Naive thymus-derived CD4-positive, alpha-beta T cell (primary cell): Measurements from ENCODE around the gene ZIC2. TPM values are rescaled to one million over a fixed set of nuclear protein-coding genes. Genes with fewer than 3 reads are reported as not detected.

Experiments used
- ATAC-seq: fragments of 150-1000 bp; cut with Tn5 transposase; 2 replicates; pipeline ENCODE4 v1.10.0; 2021; ENCODE audit warnings: mild to moderate bottlenecking, moderate library complexity
- CTCF ChIA-PET: fragments of 350-600 bp; sonication (Branson Sonifier 250); formaldehyde crosslinking; loops from one replicate; lab custom pipeline; 2021; ENCODE audit warnings: antibody characterized with exemption; lab: Charles Lee
- POLR2A ChIA-PET: fragments of 350-600 bp; sonication (Branson Sonifier 250); formaldehyde crosslinking; loops from one replicate; lab custom pipeline; 2021; ENCODE audit warnings: antibody characterized with exemption, inconsistent platforms; lab: Charles Lee
- DNase-seq, 9 donors: peaks; one replicate each; pipeline versions ENCODE4 v3.0.0 to v3.0.0-alpha.2; 2020 to 2022; ENCODE audit warnings: mixed read lengths in 1 of 9
- H3K27ac ChIP-seq: one replicate; pipeline ENCODE4 v1.7.0; 2013; ENCODE audit warnings: mild to moderate bottlenecking, low read depth, low read length, moderate library complexity
- H3K27me3 ChIP-seq, 2 donors: one replicate each; pipeline ENCODE4 v1.7.0; 2013; ENCODE audit warnings: low read length in 2 of 2, mild to moderate bottlenecking in 2 of 2, moderate library complexity in 2 of 2; ENCODE audit not compliant: control insufficient read depth in 2 of 2, insufficient read depth in 2 of 2
- H3K36me3 ChIP-seq, 3 experiments: 1 replicate in 2 of 3; 2 replicates in 1 of 3; pipeline ENCODE4 v1.7.0; 2013; ENCODE audit warnings: low read length in 3 of 3, mild to moderate bottlenecking in 3 of 3, moderate library complexity in 1 of 3; ENCODE audit not compliant: insufficient read depth in 3 of 3, control insufficient read depth in 2 of 3
- H3K4me1 ChIP-seq, 2 donors: one replicate each; pipeline ENCODE4 v1.7.0; 2013; ENCODE audit warnings: low read length in 2 of 2, mild to moderate bottlenecking in 2 of 2, moderate library complexity in 1 of 2; ENCODE audit not compliant: control insufficient read depth in 2 of 2, insufficient read depth in 2 of 2
- H3K4me3 ChIP-seq: 2 replicates; pipeline ENCODE4 v1.7.0; 2013; ENCODE audit warnings: mild to moderate bottlenecking, low read length
- H3K9me3 ChIP-seq, 3 experiments: 1 replicate in 2 of 3; 2 replicates in 1 of 3; pipeline ENCODE4 v1.7.0; 2013; ENCODE audit warnings: low read length in 3 of 3; ENCODE audit not compliant: control insufficient read depth in 2 of 3
- H3K27ac Mint-ChIP-seq, 9 donors: one replicate each; pipeline ENCODE4 v1.8.0; 2020 to 2022; ENCODE audit warnings: mixed read lengths in 9 of 9, mild to moderate bottlenecking in 8 of 9, moderate library complexity in 5 of 9, inconsistent platforms in 2 of 9
- H3K27me3 Mint-ChIP-seq, 5 donors: one replicate each; pipeline ENCODE4 v1.8.0; 2021 to 2022; ENCODE audit warnings: mixed read lengths in 5 of 5, mild to moderate bottlenecking in 1 of 5
- H3K36me3 Mint-ChIP-seq, 5 donors: one replicate each; pipeline ENCODE4 v1.8.0; 2020 to 2022; ENCODE audit warnings: mixed read lengths in 5 of 5, mild to moderate bottlenecking in 3 of 5, inconsistent platforms in 1 of 5
- H3K4me1 Mint-ChIP-seq, 7 donors: one replicate each; pipeline ENCODE4 v1.8.0; 2020 to 2022; ENCODE audit warnings: mixed read lengths in 7 of 7, mild to moderate bottlenecking in 3 of 7, inconsistent platforms in 1 of 7
- H3K4me3 Mint-ChIP-seq, 10 donors: one replicate each; pipeline ENCODE4 v1.8.0; 2020 to 2022; ENCODE audit warnings: mild to moderate bottlenecking in 10 of 10, mixed read lengths in 10 of 10, moderate library complexity in 6 of 10, inconsistent platforms in 2 of 10
- H3K9me3 Mint-ChIP-seq, 11 donors: one replicate each; pipeline ENCODE4 v1.8.0; 2020 to 2022; ENCODE audit warnings: mixed read lengths in 11 of 11, mild to moderate bottlenecking in 4 of 11, inconsistent platforms in 1 of 11, moderate library complexity in 1 of 11
- intact Hi-C, 2 donors: fragments of 100-400 bp; cut with micrococcal nuclease; formaldehyde crosslinking; loops; one replicate each; pipeline ENCODE4 v1.15.1; 2023
- polyA plus RNA-seq, 2 donors: library from polyadenylated mRNA; unstranded; fragments of 300-500 nt; fragmentation: Illumina TruSeq; gene quantifications; one replicate each; pipeline ENCODE4 v1.2.3, GENCODE V29; 2021
- total RNA-seq, 6 experiments: library from RNA in 5 of 6; stranded (reverse) in 5 of 6; gene quantifications; 1 replicate in 5 of 6; 2 replicates in 1 of 6; pipeline ENCODE4 v1.2.3 and lab custom pipeline; 2021 to 2026

ZIC2 gene
- total and polyA plus RNA-seq, 7 experiments from 2014 or later = 0.51 TPM; not detected in 6

DNA sequence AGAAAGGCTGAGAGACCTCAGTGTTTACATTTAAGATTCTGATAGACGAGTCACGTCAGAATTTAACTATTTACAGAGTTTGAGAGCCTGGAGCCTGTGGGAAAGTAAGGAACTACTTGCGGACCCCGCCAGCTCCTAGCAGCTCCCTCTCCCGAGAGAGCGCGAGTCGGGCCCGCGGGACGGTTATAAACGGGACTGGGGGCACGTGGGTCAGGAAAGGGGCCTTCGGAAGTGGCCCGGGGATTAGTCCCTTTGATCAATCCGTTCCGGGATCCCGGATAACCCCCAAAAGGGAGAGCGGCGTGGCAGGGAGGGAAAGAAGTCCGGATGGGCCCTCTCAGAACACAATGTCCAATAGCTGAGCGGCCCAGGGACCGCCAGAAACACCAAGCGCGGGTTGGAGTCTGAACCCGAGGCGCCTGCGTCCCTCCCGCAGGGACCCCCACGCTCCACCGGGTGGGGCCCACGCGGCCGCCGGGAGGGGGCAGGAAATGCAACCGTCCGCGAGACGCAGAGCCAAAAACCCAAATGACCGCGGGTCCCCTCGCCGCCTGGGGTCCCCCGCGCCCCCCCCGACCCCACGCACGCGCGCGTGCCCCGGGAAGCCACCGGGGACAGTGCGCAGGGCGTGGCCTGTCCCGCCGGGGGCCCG is 13.6 kb upstream of the ZIC2 start:
- DNase-seq (peak in 1 of 9 donors; percentile 7), ATAC-seq (no peak)
- H3K27me3 Mint-ChIP-seq = peaks cover 59 to 72% (median 67%) of the 10 kb centered on the region in 5 donors
- CTCF ChIA-PET = interaction anchor here (0.5 kb wide), 1 partner anchor 309 kb away, joined by 3 read pairs; no protein-coding TSS in a partner anchor
- peaks cover 0 to 16% (median 3%) of the 10 kb centered on the region in 5 donors for H3K36me3 Mint-ChIP-seq
- peaks cover 1 to 29% (median 9%) of the 10 kb centered on the region in 11 donors for H3K9me3 Mint-ChIP-seq
- peaks cover 0 to 10% of the 10 kb centered on the region in 2 donors for H3K4me1 ChIP-seq
- no peaks in the 10 kb centered on the region for H3K36me3 ChIP-seq
- POLR2A ChIA-PET = no interaction called here
- no peak overlapping the region for H3K27ac ChIP-seq
- H3K27me3 ChIP-seq = peaks cover 35 to 54% of the 10 kb centered on the region in 2 donors
- H3K4me3 ChIP-seq = no peak overlapping the region
- peak overlapping the region in 6 of 9 donors; percentile 11 to 81 (median 74) for H3K27ac Mint-ChIP-seq
- peaks cover 18 to 34% (median 25%) of the 10 kb centered on the region in 7 donors for H3K4me1 Mint-ChIP-seq
- peaks cover 0 to 9% (median 0%) of the 10 kb centered on the region in 3 experiments for H3K9me3 ChIP-seq
- intact Hi-C loops = loop anchor here in 1 of 2 donors (1.0 to 2.0 kb wide), 2 partner anchors 10 to 311 kb away; no protein-coding TSS in a partner anchor
- peak overlapping the region; percentile 28 to 95 (median 67) for H3K4me3 Mint-ChIP-seq

DNA sequence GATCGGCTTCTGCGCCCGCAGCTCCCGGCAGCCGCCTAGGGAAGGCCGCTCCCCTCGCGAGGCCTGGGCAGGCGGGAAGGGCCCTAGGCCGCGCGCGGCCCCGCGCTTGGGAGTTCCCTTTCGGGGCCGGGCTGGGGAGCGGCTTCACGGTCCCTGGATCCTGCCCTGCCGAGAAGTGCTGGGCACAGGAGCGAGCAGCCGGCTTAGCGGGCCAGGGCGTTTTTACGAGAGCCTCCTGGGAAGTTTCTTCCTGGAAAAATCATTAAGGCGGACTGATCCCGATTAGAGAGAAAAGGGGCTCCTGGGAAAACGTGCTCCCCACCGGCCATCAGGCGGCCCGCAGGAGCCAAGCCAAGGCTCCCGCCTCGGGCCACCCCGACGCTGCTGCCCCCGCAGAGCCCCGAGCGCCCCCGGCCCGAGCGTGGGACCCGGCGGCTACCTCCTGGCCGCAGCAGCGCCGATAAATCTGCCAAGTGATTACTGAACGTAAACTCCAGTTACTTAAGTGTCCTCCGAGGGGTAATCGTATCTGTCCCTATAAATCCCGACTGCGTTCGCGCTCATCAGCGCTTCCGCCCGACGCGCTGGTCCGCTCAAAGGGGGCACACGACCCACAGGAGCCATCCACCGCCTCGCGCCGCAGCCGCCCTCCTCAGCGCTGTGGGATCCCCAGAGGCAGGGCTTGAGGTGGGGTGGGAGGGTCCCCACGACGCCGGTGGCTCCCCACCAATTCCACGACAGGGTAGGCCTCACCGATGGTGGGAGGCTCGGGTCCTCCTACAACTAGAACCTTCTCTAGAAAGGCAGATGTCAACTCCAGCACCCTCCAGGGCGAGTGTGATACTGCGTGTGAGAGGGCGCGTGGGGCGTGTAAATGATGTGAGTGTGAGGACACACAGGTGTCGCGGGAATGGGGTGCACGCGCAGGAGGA is 12.8 kb upstream of the ZIC2 start:
- POLR2A ChIA-PET = interaction anchor here (0.5 kb wide), 1 partner anchor 48 kb away, joined by 4 read pairs; no protein-coding TSS in a partner anchor
- intact Hi-C loops = no loop called here
- Mint-ChIP-seq H3K9me3 (peaks cover 2 to 37% (median 17%) of the 10 kb centered on the region in 11 donors), H3K27me3 (peaks cover 66 to 76% (median 71%) of the 10 kb centered on the region in 5 donors), H3K27ac (peak overlapping the region; percentile 13 to 90 (median 77)), H3K4me1 (peaks cover 18 to 34% (median 25%) of the 10 kb centered on the region in 7 donors), H3K4me3 (peak overlapping the region; percentile 69 to 95 (median 88)), H3K36me3 (peaks cover 0 to 24% (median 3%) of the 10 kb centered on the region in 5 donors)
- Histone ChIP-seq H3K27me3 (peaks cover 40 to 61% of the 10 kb centered on the region in 2 donors), H3K4me3 (no peak overlapping the region), H3K27ac (no peak overlapping the region), H3K9me3 (peaks cover 0 to 17% (median 0%) of the 10 kb centered on the region in 3 experiments), H3K36me3 (no peaks in the 10 kb centered on the region), H3K4me1 (peaks cover 0 to 10% of the 10 kb centered on the region in 2 donors)
- DNase-seq (peak in 1 of 9 donors; percentile 23), ATAC-seq (no peak)
- CTCF ChIA-PET = no interaction called here

DNA sequence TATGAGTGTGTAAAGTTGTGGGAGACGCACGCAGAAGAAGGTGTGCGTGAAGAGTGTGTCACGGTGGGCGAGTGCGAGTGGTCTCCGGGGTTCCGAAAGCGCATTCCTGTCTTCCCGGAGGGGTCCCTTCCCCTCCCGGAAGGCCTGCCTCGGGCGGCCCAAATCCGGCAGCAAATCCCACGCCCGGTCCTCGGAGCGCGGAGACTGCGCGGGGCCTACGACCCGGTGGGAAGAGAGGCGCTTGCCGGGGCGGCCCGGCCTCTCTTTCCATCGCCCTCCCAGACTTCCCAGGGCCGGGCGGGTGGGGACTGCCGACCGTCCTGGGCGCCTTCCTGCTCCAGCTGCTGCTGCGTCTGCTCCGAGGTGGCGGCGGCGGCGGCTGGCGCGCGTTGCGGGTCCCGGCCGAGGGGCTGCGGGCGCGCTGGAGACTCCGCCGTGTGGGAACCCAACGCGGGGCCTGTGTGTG is 12.1 kb upstream of the ZIC2 start:
- Mint-ChIP-seq H3K4me1 (peaks cover 18 to 34% (median 25%) of the 10 kb centered on the region in 7 donors), H3K9me3 (peaks cover 3 to 44% (median 24%) of the 10 kb centered on the region in 11 donors), H3K4me3 (peak overlapping the region; percentile 82 to 95 (median 88)), H3K27me3 (peaks cover 66 to 76% (median 71%) of the 10 kb centered on the region in 5 donors), H3K36me3 (peaks cover 0 to 28% (median 3%) of the 10 kb centered on the region in 5 donors), H3K27ac (peak overlapping the region in 8 of 9 donors; percentile 13 to 91 (median 86))
- no peaks in the 10 kb centered on the region for H3K36me3 ChIP-seq
- ChIA-PET POLR2A (interaction anchor here (0.5 to 1.2 kb wide), 3 partner anchors 8 to 781 kb away, joined by 3 to 4 read pairs (median 3); no protein-coding TSS in a partner anchor), CTCF (interaction anchor here (0.6 to 0.9 kb wide), 2 partner anchors 18 to 30 kb away, joined by 3 to 4 read pairs; no protein-coding TSS in a partner anchor)
- H3K4me1 ChIP-seq = peaks cover 0 to 10% of the 10 kb centered on the region in 2 donors
- DNase-seq (peak in 1 of 9 donors; percentile 17), ATAC-seq (no peak)
- H3K4me3 ChIP-seq = no peak overlapping the region
- H3K27ac ChIP-seq = no peak overlapping the region
- peaks cover 43 to 68% of the 10 kb centered on the region in 2 donors for H3K27me3 ChIP-seq
- H3K9me3 ChIP-seq = peaks cover 0 to 24% (median 0%) of the 10 kb centered on the region in 3 experiments
- intact Hi-C loops = no loop called here

DNA sequence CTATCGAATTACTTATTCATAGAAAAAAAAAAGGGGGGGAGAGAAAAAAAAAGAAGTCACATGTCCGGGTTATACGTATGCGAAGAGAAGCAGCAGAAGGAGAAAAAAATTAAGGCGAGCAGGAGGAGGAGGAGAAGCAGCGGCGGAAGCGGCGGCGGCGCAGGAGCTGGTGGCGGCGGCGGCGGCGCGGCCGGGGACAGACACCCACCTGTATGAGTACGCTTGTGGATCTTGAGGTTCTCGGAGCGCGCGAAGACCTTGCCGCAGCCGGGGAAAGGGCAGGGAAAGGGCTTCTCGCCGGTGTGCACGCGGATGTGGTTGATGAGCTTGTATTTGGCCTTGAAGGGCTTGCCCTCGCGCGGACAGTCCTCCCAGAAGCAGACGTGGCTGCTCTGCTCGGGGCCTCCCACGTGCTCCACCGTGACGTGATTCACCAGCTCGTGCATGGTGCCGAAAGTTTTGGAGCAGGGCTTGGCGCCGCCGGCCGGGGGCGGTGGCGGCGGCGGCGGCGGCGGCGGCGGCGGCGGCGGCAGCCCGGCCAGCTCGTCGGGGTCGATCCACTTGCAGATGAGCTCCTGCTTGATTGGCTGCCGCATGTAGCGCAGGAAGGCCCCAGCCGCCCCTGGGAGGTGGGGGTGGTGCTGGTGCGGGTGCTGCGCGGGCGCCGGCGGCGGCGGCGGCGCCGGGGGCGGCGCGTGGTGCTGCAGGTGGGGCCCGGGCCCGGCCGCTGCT is 11.5 kb upstream of the ZIC2 start:
- Histone ChIP-seq H3K9me3 (peaks cover 0 to 30% (median 0%) of the 10 kb centered on the region in 3 experiments), H3K4me3 (no peak overlapping the region), H3K27ac (no peak overlapping the region), H3K27me3 (peaks cover 47 to 74% of the 10 kb centered on the region in 2 donors), H3K36me3 (no peaks in the 10 kb centered on the region), H3K4me1 (peaks cover 0 to 10% of the 10 kb centered on the region in 2 donors)
- H3K4me3 Mint-ChIP-seq = peak overlapping the region; percentile 82 to 95 (median 86)
- H3K27me3 Mint-ChIP-seq = peaks cover 68 to 79% (median 70%) of the 10 kb centered on the region in 5 donors
- ATAC-seq (peak; percentile 48), DNase-seq (peak in 1 of 9 donors; percentile 49)
- intact Hi-C loops = loop anchor here in 1 of 2 donors (1.0 to 10.0 kb wide), 4 partner anchors 10 to 615 kb away; partner anchors contain the start of genes GGACT and PCCA
- peaks cover 3 to 50% (median 26%) of the 10 kb centered on the region in 11 donors for H3K9me3 Mint-ChIP-seq
- POLR2A ChIA-PET = interaction anchor here (0.6 to 1.2 kb wide), 5 partner anchors 9 to 781 kb away, joined by 3 to 4 read pairs (median 3); partner anchors contain the start of gene ZIC2
- H3K27ac Mint-ChIP-seq = peak overlapping the region in 8 of 9 donors; percentile 53 to 91 (median 86)
- CTCF ChIA-PET = interaction anchor here (0.6 to 0.9 kb wide), 2 partner anchors 17 to 29 kb away, joined by 3 to 4 read pairs; no protein-coding TSS in a partner anchor
- H3K4me1 Mint-ChIP-seq = peaks cover 18 to 34% (median 25%) of the 10 kb centered on the region in 7 donors
- H3K36me3 Mint-ChIP-seq = peaks cover 0 to 28% (median 3%) of the 10 kb centered on the region in 5 donors
